Tibial nerve (tissue), 4 donors: ENCODE results near the gene ZBTB40. TPM values are rescaled to one million over a fixed set of nuclear protein-coding genes. Genes with fewer than 3 reads are reported as not detected.

ENCODE experiments used
- DNase-seq, 2 donors: peaks; one replicate each; pipeline ENCODE4 v3.0.0-alpha.2; 2019; ENCODE audit warnings: low spot score in 2 of 2
- H3K27ac ChIP-seq, 4 donors: fragments of 200-600 bp; sonication (generic) in 3 of 4; one replicate each; pipeline ENCODE4 v1.5.1; 2017 to 2019; ENCODE audit warnings: mild to moderate bottlenecking in 1 of 4
- H3K27me3 ChIP-seq, 2 donors: fragments of 200-600 bp; sonication (generic) in 1 of 2; one replicate each; pipeline versions ENCODE4 v1.5.1 to v1.6.0; 2017 to 2019
- H3K36me3 ChIP-seq, 3 donors: fragments of 200-600 bp; sonication (generic); one replicate each; pipeline ENCODE4 v1.5.1; 2018 to 2019
- H3K4me1 ChIP-seq, 4 donors: fragments of 200-600 bp; sonication (generic) in 3 of 4; one replicate each; pipeline ENCODE4 v1.5.1; 2017 to 2019
- H3K4me3 ChIP-seq, 4 donors: fragments of 200-600 bp; sonication (generic) in 3 of 4; one replicate each; pipeline ENCODE4 v1.5.1; 2017 to 2019; ENCODE audit warnings: mild to moderate bottlenecking in 1 of 4, moderate library complexity in 1 of 4
- H3K9me3 ChIP-seq, 4 donors: fragments of 200-600 bp; sonication (generic) in 3 of 4; one replicate each; pipeline ENCODE4 v1.5.1; 2017 to 2019
- CTCF ChIP-seq, 5 experiments: fragments of 200-600 bp in 3 of 5; fragments of 450-650 bp in 2 of 5; sonication (generic) in 3 of 5; IDR thresholded peaks; one replicate each; pipeline ENCODE4 v1.5.1; 2016 to 2019; ENCODE audit warnings: antibody characterized with exemption in 5 of 5, mild to moderate bottlenecking in 3 of 5, moderate library complexity in 2 of 5
- EP300 ChIP-seq, 2 donors: sonication (generic); formaldehyde crosslinking; IDR thresholded peaks; one replicate each; pipeline ENCODE4 v1.6.1; 2017; ENCODE audit warnings: antibody characterized with exemption in 2 of 2, mild to moderate bottlenecking in 1 of 2
- POLR2A ChIP-seq, 2 donors: fragments of 450-650 bp; IDR thresholded peaks; one replicate each; pipeline ENCODE4 v1.6.1; 2017; ENCODE audit warnings: antibody characterized with exemption in 2 of 2, mild to moderate bottlenecking in 2 of 2, moderate library complexity in 2 of 2
- WGBS, 2 donors: methylation state at CpG; one replicate each; pipeline ENCODE4 v1.1.5; 2018; 5-methylcytosine and 5-hydroxymethylcytosine counted together
- total RNA-seq, 4 donors: library from RNA; depleted of rRNA; stranded (reverse); fragments of >200 nt; gene quantifications; one replicate each; pipeline ENCODE4 v1.1.0, GENCODE V29; 2016

Gene ZBTB40
- total RNA-seq, result 10 to 100 TPM; 17.8 to 21.2 (median 18.2) TPM

- Histone ChIP-seq H3K4me3 (peak within 1 kb of the TSS; percentile 62 to 96 (median 89)), H3K27ac (peak within 1 kb of the TSS; percentile 86 to 98 (median 93)), H3K4me1 (peaks cover 0 to 33% (median 7%) of the 10 kb centered on the region in 4 donors), H3K36me3 (no peaks in the 10 kb centered on the region), H3K27me3 (no peaks in the 10 kb centered on the region), H3K9me3 (no peaks in the 10 kb centered on the region)
- peak; percentile 93 to 96 for DNase-seq
- 0 to 1% methylated on average over 60 to 64 of the region's 68 CpGs for WGBS, 2 donors
- TF ChIP-seq POLR2A (IDR thresholded peaks at IDR 0.05) (peak in 1 of 2 donors; percentile 54), CTCF (IDR thresholded peaks at IDR 0.05) (peak in 2 of 5 experiments; percentile 6 to 40), EP300 (IDR thresholded peaks at IDR 0.05) (peak; percentile 89 to 99)
Observed at GRCh38 chr1:22451702-22452480, at the start of gene ZBTB40. Gene ZBTB40 (plus strand): TSS chr1:22451851. CDS start chr1:22489949, 38,098 bp downstream.

GRCh38 chr1:22402356-22403053 lies 49.1 kb upstream of the ZBTB40 start:
- 51 to 61% methylated on average over 12 of the region's 12 CpGs for WGBS, 2 donors
- no peak for TF ChIP-seq CTCF (IDR thresholded peaks at IDR 0.05)
- no peak for TF ChIP-seq EP300 (IDR thresholded peaks at IDR 0.05)
- no peak for TF ChIP-seq POLR2A (IDR thresholded peaks at IDR 0.05)
- no peak overlapping the region for H3K27ac ChIP-seq
- DNase-seq, result no peak
- H3K36me3 ChIP-seq, result no peaks in the 10 kb centered on the region
- H3K9me3 ChIP-seq, result no peaks in the 10 kb centered on the region
- H3K4me1 ChIP-seq, result no peaks in the 10 kb centered on the region
- peaks cover 0 to 62% of the 10 kb centered on the region in 2 donors for H3K27me3 ChIP-seq
- no peak overlapping the region for H3K4me3 ChIP-seq

- H3K4me3 ChIP-seq, result no peak overlapping the region
Observed at GRCh38 chr1:22404486-22404885, 47.2 kb upstream of the ZBTB40 start.

GRCh38 chr1:22406722-22407495 lies 44.7 kb upstream of the ZBTB40 start:
- Histone ChIP-seq H3K27me3 (peaks cover 0 to 25% of the 10 kb centered on the region in 2 donors), H3K9me3 (no peaks in the 10 kb centered on the region), H3K4me3 (no peak overlapping the region), H3K4me1 (no peaks in the 10 kb centered on the region), H3K27ac (no peak overlapping the region), H3K36me3 (no peaks in the 10 kb centered on the region)
- no peak for DNase-seq
- 64 to 68% methylated on average over 13 of the region's 13 CpGs for WGBS, 2 donors
- no peak for TF ChIP-seq CTCF (IDR thresholded peaks at IDR 0.05)
- TF ChIP-seq POLR2A (IDR thresholded peaks at IDR 0.05), result no peak

More at GRCh38 chr1:22404486-22404885, 47.2 kb upstream of the ZBTB40 start:
- Histone ChIP-seq H3K4me1 (no peaks in the 10 kb centered on the region), H3K36me3 (no peaks in the 10 kb centered on the region), H3K27me3 (peaks cover 0 to 48% of the 10 kb centered on the region in 2 donors), H3K27ac (no peak overlapping the region), H3K9me3 (no peaks in the 10 kb centered on the region)
- no peak for DNase-seq
- 75 to 79% methylated on average over 5 of the region's 5 CpGs for WGBS, 2 donors
- TF ChIP-seq CTCF (IDR thresholded peaks at IDR 0.05) (no peak), EP300 (IDR thresholded peaks at IDR 0.05) (no peak), POLR2A (IDR thresholded peaks at IDR 0.05) (no peak)
